H1 (cell line): ENCODE data around the gene ATP13A2. TPM values are rescaled to one million over a fixed set of nuclear protein-coding genes. Genes with fewer than 3 reads are reported as not detected.

Source experiments
- CHD7 ChIP-seq: fragments of 300-600 bp; sonication (generic); IDR thresholded peaks from 2 replicates; pipeline ENCODE4 v1.7.1; 2012; ENCODE audit warnings: low read length, moderate library complexity, mild to moderate bottlenecking, inconsistent platforms; ENCODE audit not compliant: insufficient replicate concordance
- NANOG ChIP-seq: IDR thresholded peaks from 2 replicates; pipeline ENCODE4 v1.6.1; 2011; ENCODE audit warnings: low read length, low read depth, mild to moderate bottlenecking, inconsistent platforms; ENCODE audit not compliant: insufficient read depth, poor library complexity, severe bottlenecking
- polyA plus RNA-seq, 7 experiments: library from polyadenylated mRNA; depleted of rRNA in 3 of 7; stranded (reverse) in 5 of 7; unstranded in 2 of 7; fragments of >200 nt in 5 of 7; fragments of 200-250 nt in 2 of 7; gene quantifications; 1 replicate in 5 of 7; 2 replicates in 1 of 7; 4 replicates in 1 of 7; pipeline versions ENCODE4 v1.2.1 to v1.2.3, GENCODE V29; 2011 to 2013; ENCODE audit warnings: missing spikeins in 2 of 7, mixed read lengths in 2 of 7
- total RNA-seq: library from RNA; stranded (reverse); fragmentation: NEBNext Ultra II Directional; extraction: Animal tissue kit (Norgen Biotek cat#: 25700); gene quantifications from 2 replicates; pipeline ENCODE4 v1.2.1, GENCODE V29; 2021
- TF ChIP-seq, protein P1 (sequence below): IDR thresholded peaks from 2 replicates; pipeline ENCODE4 v1.6.1; 2012; ENCODE audit warnings: low read length, inconsistent platforms

The ATP13A2 gene
- total and polyA plus RNA-seq, 2 of the 8 experiments (the other 6 are each of a cell fraction or from before 2014, with no cell fraction given) = 82.1 to 83.6 TPM

GRCh38 chr1:16970132-16970910, 41.4 kb downstream of the ATP13A2 start (continued):
- TF ChIP-seq CHD7 (no peak), NANOG (no peak)
- TF ChIP-seq, protein P1, sequence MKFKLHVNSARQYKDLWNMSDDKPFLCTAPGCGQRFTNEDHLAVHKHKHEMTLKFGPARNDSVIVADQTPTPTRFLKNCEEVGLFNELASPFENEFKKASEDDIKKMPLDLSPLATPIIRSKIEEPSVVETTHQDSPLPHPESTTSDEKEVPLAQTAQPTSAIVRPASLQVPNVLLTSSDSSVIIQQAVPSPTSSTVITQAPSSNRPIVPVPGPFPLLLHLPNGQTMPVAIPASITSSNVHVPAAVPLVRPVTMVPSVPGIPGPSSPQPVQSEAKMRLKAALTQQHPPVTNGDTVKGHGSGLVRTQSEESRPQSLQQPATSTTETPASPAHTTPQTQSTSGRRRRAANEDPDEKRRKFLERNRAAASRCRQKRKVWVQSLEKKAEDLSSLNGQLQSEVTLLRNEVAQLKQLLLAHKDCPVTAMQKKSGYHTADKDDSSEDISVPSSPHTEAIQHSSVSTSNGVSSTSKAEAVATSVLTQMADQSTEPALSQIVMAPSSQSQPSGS = no peak
